GM21576 (cell line): ENCODE results near the gene TVP23C.

Source experiments
- ATAC-seq: cut with Tn5 transposase; IDR thresholded peaks from one replicate; pipeline ENCODE4 v1.9.1; 2021; ENCODE audit warnings: mild to moderate bottlenecking, moderate library complexity; ENCODE audit not compliant: unreplicated experiment

The TVP23C gene

GRCh38 chr17:15496735-15497670 is 66.3 kb downstream of the TVP23C start:
- no peak for ATAC-seq

DNA sequence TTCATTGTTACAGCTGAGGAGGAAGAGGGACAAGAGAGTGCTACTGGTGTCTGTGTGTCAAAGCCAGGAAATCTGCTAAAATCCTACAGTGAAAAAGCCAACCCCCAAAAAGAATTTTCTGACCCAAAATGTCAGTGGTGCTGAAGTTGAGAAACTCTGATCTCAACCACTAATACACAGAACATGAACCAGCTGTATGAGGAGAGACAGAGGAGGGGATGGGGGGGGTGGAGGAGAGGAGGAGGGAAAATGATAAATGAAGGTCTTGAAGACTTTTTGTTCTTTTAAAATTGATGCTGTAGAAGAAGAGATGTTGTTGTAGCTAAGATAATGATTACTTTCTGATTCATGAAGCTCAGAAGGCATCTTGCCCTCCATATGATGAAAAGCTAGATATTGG is 68.5 kb downstream of the TVP23C start:
- ATAC-seq: no peak

DNA sequence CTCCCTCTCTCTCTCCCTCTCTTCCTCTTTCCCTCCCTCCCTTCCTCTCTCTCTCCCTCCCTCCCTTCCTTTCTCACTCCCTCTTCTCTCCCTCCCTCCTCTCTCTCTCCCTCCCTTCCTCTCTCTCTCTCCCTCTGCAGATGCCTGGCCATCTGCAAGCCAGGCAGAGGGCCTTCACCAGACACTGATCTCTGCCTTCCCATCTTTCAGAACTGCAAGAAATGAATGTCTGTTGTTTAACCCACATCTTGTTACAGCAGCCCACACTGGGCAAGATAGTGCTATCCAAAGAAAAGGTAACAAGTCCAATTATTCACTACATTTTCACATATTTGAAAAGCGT is 69.6 kb downstream of the TVP23C start:
- no peak for ATAC-seq

- ATAC-seq: no peak
Measured at GRCh38 chr17:15492791-15493692, 70.2 kb downstream of the TVP23C start.

- no peak for ATAC-seq
Measured at GRCh38 chr17:15492186-15492585, 71.1 kb downstream of the TVP23C start.

- no peak for ATAC-seq
Measured at GRCh38 chr17:15490634-15491261, 72.5 kb downstream of the TVP23C start.

DNA sequence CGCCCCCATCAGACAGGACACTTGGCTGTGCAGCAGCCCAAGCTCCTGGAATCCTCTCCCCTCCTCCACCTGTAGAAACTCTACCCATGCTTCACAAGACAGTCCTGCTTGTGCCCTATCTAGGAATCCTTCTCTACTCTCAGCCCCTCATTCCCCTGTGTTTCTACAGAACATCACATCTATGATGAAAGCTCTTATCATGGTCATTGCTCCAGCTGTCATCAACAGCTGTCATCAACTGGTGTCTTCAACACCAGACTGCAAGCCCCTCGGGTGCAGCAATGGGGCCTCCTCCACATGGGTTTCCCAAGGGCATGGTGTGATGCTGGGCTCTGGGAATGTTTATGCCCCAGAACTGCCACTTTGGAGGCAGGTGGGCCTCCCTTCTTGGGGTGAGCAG is 74.7 kb downstream of the TVP23C start:
- ATAC-seq: no peak

DNA sequence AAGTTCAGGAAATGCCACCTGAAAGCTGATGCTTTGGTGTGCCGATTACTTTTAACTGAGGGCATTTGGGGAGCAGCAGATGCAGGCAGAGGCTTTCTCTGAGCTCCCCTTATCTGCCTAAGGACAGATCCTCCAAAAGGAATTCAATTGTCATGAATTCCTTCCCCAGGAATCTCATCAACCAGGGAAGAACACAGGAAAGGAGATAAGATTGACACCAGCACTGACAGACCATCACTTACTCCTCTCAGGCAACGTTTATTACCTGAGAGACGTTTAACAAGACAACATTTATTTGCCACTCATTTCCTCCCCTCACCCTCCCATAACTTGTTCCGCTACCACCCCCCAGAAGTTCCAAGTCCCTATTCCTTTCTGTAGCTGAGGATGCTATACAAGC is 78.2 kb downstream of the TVP23C start:
- no peak for ATAC-seq

- no peak for ATAC-seq
Measured at GRCh38 chr17:15483431-15483830, 79.9 kb downstream of the TVP23C start.

- no peak for ATAC-seq
Measured at GRCh38 chr17:15482476-15482875, 80.8 kb downstream of the TVP23C start.

GRCh38 chr17:15481481-15481880 is 81.8 kb downstream of the TVP23C start:
- ATAC-seq: no peak

GRCh38 chr17:15480204-15480603 is 83.1 kb downstream of the TVP23C start:
- no peak for ATAC-seq

DNA sequence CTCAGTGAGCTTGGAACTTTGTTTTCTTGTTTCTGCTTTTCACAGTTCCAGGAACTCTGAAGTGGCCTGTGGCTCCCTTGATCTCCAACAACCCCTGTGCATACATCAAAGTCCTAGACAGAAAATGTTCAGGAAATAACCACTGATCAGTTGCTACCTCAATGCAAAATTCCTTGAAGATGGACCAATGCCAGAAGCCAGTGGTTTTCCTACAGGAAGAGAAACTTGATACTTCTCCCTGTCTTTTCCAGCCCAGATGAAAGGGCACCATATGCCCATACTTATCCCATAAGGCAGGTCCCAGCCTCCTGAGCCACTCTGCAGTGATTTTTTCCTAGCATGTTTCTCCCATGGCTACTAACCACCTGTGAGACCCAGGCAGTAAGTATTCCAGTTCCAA is 83.6 kb downstream of the TVP23C start:
- ATAC-seq: no peak

- no peak for ATAC-seq
Measured at GRCh38 chr17:15478845-15479244, 84.4 kb downstream of the TVP23C start.

DNA sequence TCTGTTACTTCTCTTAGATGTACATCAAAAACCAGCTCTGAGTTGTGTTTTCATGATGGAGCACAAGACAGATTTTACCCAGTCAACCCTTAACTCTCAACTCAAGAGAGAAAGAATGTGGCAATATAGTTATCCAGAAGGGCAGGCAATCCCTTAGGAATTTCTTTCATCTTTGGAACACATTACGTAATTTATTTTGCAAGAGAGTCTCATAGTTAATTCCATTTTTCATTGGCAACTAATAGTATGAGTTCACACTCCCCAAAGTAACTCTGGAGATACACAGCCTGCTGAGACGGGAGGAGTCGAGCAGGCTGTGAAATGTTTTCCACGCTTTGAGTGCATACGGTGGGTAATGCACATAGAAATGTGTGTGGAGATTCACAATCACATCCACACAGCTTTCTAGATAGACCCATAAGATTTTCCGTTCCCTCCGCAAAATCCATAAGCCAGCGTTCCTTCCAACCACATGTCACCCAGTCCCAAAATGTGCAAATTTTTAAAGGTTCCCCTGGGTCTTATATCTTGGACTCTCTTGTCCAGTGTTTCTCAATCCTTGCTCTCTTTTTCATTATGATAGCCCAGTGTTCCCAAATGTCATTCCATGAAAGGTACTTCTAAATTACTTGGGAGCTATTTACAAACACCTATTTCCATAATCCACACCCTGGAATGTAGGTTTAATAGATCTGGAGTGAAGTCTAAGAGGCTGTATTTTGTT is 87.5 kb downstream of the TVP23C start:
- no peak for ATAC-seq

DNA sequence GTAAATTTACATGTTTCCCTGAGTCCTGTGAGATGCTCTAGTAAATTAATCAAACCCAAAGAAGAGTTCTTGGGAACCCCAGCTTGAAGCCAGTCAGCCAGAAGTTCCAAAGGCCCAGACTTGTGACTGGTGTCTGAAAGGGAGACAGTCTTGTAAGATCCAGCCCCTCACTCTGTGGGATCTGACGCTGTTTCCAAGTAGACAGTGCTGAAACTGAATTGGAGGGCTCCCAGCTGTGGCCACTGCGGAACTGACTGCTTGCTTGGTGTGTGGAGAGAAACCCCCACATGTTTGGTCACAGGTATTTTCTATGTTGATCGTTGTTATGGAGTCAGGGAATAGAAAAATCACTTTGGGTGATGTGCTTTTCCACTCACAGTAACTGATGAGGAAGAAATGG is 90.4 kb downstream of the TVP23C start:
- no peak for ATAC-seq

GRCh38 chr17:15470536-15470935 is 92.7 kb downstream of the TVP23C start:
- ATAC-seq: no peak

GRCh38 chr17:15469260-15469659 is 94.0 kb downstream of the TVP23C start:
- no peak for ATAC-seq

GRCh38 chr17:15468126-15468525 is 95.2 kb downstream of the TVP23C start:
- ATAC-seq: no peak

- no peak for ATAC-seq
Measured at GRCh38 chr17:15467592-15467991, 95.7 kb downstream of the TVP23C start, which contains the start of gene CDRT4. Gene CDRT4 (minus strand): TSS chr17:15467621. CDS start chr17:15440238, 27,383 bp downstream.

- no peak for ATAC-seq
Measured at GRCh38 chr17:15466131-15466530, 97.2 kb downstream of the TVP23C start.
